Measurements from ENCODE around the gene MYO7A.

The MYO7A gene

GRCh38 chr11:77129069-77129841 lies 1.2 kb downstream of the MYO7A start:
- DNase-seq (ENCODE audit: low spot score): no peak

GRCh38 chr11:77129842-77130756 lies 2.1 kb downstream of the MYO7A start:
- no peak for DNase-seq (ENCODE audit: low spot score)

- DNase-seq (ENCODE audit: low spot score): no peak
Measured at GRCh38 chr11:77130763-77131513, 2.9 kb downstream of the MYO7A start.

GRCh38 chr11:77131560-77131959 lies 3.5 kb downstream of the MYO7A start:
- DNase-seq (ENCODE audit: low spot score): no peak

- no peak for DNase-seq (ENCODE audit: low spot score)
Measured at GRCh38 chr11:77135069-77135468, 7.0 kb downstream of the MYO7A start.

GRCh38 chr11:77136074-77136473 lies 8.0 kb downstream of the MYO7A start:
- no peak for DNase-seq (ENCODE audit: low spot score)

GRCh38 chr11:77136784-77137420 lies 8.9 kb downstream of the MYO7A start:
- no peak for DNase-seq (ENCODE audit: low spot score)

- DNase-seq (ENCODE audit: low spot score): no peak
Measured at GRCh38 chr11:77137421-77137820, 9.4 kb downstream of the MYO7A start.

GRCh38 chr11:77138106-77138649 lies 10.1 kb downstream of the MYO7A start:
- no peak for DNase-seq (ENCODE audit: low spot score)

- no peak for DNase-seq (ENCODE audit: low spot score)
Measured at GRCh38 chr11:77139201-77139600, 11.2 kb downstream of the MYO7A start.

GRCh38 chr11:77140231-77140851 lies 12.3 kb downstream of the MYO7A start:
- no peak for DNase-seq (ENCODE audit: low spot score)

- no peak for DNase-seq (ENCODE audit: low spot score)
Measured at GRCh38 chr11:77141034-77141433, 13.0 kb downstream of the MYO7A start.

- no peak for DNase-seq (ENCODE audit: low spot score)
Measured at GRCh38 chr11:77141475-77141874, 13.4 kb downstream of the MYO7A start.

- DNase-seq (ENCODE audit: low spot score): no peak
Measured at GRCh38 chr11:77142091-77142975, 14.3 kb downstream of the MYO7A start.

- no peak for DNase-seq (ENCODE audit: low spot score)
Measured at GRCh38 chr11:77143405-77144020, 15.5 kb downstream of the MYO7A start.

GRCh38 chr11:77144196-77144856 lies 16.3 kb downstream of the MYO7A start:
- DNase-seq (ENCODE audit: low spot score): no peak

- no peak for DNase-seq (ENCODE audit: low spot score)
Measured at GRCh38 chr11:77144857-77145428, 16.9 kb downstream of the MYO7A start.

GRCh38 chr11:77146261-77147035 lies 18.4 kb downstream of the MYO7A start:
- DNase-seq (ENCODE audit: low spot score): no peak
